Gastrocnemius medialis (tissue), 4 donors: ENCODE measurements around the gene HOXA4.

Source experiments
- CTCF ChIP-seq, 5 experiments: fragments of 450-650 bp in 3 of 5; fragments of 200-600 bp in 2 of 5; sonication (generic) in 2 of 5; IDR thresholded peaks in 4 of 5; conservative IDR thresholded peaks in 1 of 5; 1 replicate in 4 of 5; 2 replicates in 1 of 5; pipeline ENCODE4 v1.5.1; 2016 to 2019; ENCODE audit warnings: antibody characterized with exemption in 5 of 5, mild to moderate bottlenecking in 3 of 5, moderate library complexity in 3 of 5
- POLR2A ChIP-seq, 2 donors: fragments of 450-650 bp; IDR thresholded peaks; one replicate each; pipeline ENCODE4 v1.6.1; 2017; ENCODE audit warnings: antibody characterized with exemption in 2 of 2, mild to moderate bottlenecking in 2 of 2, moderate library complexity in 2 of 2

- TF ChIP-seq CTCF (IDR thresholded peaks at IDR 0.05 in 4 of 5, conservative IDR thresholded peaks at IDR 0.05 in 1 of 5) (no peak), POLR2A (IDR thresholded peaks at IDR 0.05) (no peak)
Observed at GRCh38 chr7:27162561-27163287, 32.2 kb upstream of the HOXA4 start.
